ENCODE results near the gene ARID1A. TPM values are rescaled to one million over a fixed set of nuclear protein-coding genes. Genes with fewer than 3 reads are reported as not detected.

ARID1A gene
- polyA plus RNA-seq, 2 of the 4 experiments (the other 2 are of a cell fraction), result 17.4 to 21.4 TPM

DNA sequence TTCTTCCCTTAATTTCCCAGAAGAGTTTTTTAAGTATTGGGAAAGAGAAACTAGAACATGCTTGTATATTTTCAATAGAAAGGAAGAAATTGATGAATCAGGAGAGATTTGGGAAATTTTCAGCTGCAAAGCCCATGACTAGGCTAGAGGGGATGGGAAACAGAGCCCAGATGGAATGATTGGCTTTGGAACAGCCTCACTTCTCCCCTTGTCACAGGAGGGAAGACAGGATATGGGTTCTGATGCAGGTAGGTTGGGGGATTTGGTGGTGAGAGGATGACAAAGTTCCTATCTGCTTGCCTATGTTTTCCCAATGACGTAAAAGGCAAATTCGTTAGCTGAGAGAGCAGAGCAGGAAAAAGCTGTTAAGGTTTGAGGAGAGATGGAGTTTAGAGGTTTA, 31.0 kb upstream of the ARID1A start:
- DNase-seq (ENCODE audit: low read depth in 1 of 2, low spot score in 1 of 2) (no peak), FAIRE-seq (no peak), ATAC-seq (no peak)
- Histone ChIP-seq H3K4me1 (no peaks in the 10 kb centered on the region), H3K9me3 (no peaks in the 10 kb centered on the region), H3K4me2 (no peak overlapping the region), H3K27ac (no peak overlapping the region), H3K4me3 (no peak overlapping the region)
- TF ChIP-seq CHD4 (IDR thresholded peaks at IDR 0.05; ENCODE audit: borderline replicate concordance) (no peak), NPAS2 (CRISPR knock-in tag; IDR thresholded peaks at IDR 0.05; ENCODE audit: borderline replicate concordance) (no peak), KDM5A (IDR thresholded peaks at IDR 0.05) (no peak), ESRRA (IDR thresholded peaks at IDR 0.05; ENCODE audit: borderline replicate concordance, low read length) (no peak), MAZ (IDR thresholded peaks at IDR 0.05; ENCODE audit: borderline replicate concordance, low read depth, low read length) (no peak), KDM1A (IDR thresholded peaks at IDR 0.05; ENCODE audit: low read depth) (no peak), RFX5 (IDR thresholded peaks at IDR 0.05) (no peak), JUNB (IDR thresholded peaks at IDR 0.05) (no peak), HOXA7 (CRISPR knock-in tag; IDR thresholded peaks at IDR 0.05) (no peak), SREBF2 (IDR thresholded peaks at IDR 0.05) (no peak), FOSL2 (IDR thresholded peaks at IDR 0.05) (no peak), FOSL2 (CRISPR knock-in tag; IDR thresholded peaks at IDR 0.05) (no peak), NR3C1 (IDR thresholded peaks at IDR 0.05) (no peak), PHF8 (IDR thresholded peaks at IDR 0.05; ENCODE audit: borderline replicate concordance, low read depth) (no peak)
- TF ChIP-seq, protein P1, sequence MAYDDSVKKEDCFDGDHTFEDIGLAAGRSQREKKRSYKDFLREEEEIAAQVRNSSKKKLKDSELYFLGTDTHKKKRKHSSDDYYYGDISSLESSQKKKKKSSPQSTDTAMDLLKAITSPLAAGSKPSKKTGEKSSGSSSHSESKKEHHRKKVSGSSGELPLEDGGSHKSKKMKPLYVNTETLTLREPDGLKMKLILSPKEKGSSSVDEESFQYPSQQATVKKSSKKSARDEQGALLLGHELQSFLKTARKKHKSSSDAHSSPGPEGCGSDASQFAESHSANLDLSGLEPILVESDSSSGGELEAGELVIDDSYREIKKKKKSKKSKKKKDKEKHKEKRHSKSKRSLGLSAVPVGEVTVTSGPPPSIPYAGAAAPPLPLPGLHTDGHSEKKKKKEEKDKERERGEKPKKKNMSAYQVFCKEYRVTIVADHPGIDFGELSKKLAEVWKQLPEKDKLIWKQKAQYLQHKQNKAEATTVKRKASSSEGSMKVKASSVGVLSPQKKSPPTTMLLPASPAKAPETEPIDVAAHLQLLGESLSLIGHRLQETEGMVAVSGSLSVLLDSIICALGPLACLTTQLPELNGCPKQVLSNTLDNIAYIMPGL (CRISPR knock-in tag; IDR thresholded peaks at IDR 0.05; ENCODE audit: borderline replicate concordance), result no peak
- TF ChIP-seq, protein P2, sequence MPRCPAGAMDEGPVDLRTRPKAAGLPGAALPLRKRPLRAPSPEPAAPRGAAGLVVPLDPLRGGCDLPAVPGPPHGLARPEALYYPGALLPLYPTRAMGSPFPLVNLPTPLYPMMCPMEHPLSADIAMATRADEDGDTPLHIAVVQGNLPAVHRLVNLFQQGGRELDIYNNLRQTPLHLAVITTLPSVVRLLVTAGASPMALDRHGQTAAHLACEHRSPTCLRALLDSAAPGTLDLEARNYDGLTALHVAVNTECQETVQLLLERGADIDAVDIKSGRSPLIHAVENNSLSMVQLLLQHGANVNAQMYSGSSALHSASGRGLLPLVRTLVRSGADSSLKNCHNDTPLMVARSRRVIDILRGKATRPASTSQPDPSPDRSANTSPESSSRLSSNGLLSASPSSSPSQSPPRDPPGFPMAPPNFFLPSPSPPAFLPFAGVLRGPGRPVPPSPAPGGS (IDR thresholded peaks at IDR 0.05), result no peak
- TF ChIP-seq, protein P3, sequence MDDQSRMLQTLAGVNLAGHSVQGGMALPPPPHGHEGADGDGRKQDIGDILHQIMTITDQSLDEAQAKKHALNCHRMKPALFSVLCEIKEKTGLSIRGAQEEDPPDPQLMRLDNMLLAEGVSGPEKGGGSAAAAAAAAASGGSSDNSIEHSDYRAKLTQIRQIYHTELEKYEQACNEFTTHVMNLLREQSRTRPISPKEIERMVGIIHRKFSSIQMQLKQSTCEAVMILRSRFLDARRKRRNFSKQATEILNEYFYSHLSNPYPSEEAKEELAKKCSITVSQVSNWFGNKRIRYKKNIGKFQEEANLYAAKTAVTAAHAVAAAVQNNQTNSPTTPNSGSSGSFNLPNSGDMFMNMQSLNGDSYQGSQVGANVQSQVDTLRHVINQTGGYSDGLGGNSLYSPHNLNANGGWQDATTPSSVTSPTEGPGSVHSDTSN (IDR thresholded peaks at IDR 0.05), result no peak
- TF ChIP-seq, protein P4, sequence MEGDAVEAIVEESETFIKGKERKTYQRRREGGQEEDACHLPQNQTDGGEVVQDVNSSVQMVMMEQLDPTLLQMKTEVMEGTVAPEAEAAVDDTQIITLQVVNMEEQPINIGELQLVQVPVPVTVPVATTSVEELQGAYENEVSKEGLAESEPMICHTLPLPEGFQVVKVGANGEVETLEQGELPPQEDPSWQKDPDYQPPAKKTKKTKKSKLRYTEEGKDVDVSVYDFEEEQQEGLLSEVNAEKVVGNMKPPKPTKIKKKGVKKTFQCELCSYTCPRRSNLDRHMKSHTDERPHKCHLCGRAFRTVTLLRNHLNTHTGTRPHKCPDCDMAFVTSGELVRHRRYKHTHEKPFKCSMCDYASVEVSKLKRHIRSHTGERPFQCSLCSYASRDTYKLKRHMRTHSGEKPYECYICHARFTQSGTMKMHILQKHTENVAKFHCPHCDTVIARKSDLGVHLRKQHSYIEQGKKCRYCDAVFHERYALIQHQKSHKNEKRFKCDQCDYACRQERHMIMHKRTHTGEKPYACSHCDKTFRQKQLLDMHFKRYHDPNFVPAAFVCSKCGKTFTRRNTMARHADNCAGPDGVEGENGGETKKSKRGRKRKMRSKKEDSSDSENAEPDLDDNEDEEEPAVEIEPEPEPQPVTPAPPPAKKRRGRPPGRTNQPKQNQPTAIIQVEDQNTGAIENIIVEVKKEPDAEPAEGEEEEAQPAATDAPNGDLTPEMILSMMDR (IDR thresholded peaks at IDR 0.05), result no peak
- TF ChIP-seq, protein P5, sequence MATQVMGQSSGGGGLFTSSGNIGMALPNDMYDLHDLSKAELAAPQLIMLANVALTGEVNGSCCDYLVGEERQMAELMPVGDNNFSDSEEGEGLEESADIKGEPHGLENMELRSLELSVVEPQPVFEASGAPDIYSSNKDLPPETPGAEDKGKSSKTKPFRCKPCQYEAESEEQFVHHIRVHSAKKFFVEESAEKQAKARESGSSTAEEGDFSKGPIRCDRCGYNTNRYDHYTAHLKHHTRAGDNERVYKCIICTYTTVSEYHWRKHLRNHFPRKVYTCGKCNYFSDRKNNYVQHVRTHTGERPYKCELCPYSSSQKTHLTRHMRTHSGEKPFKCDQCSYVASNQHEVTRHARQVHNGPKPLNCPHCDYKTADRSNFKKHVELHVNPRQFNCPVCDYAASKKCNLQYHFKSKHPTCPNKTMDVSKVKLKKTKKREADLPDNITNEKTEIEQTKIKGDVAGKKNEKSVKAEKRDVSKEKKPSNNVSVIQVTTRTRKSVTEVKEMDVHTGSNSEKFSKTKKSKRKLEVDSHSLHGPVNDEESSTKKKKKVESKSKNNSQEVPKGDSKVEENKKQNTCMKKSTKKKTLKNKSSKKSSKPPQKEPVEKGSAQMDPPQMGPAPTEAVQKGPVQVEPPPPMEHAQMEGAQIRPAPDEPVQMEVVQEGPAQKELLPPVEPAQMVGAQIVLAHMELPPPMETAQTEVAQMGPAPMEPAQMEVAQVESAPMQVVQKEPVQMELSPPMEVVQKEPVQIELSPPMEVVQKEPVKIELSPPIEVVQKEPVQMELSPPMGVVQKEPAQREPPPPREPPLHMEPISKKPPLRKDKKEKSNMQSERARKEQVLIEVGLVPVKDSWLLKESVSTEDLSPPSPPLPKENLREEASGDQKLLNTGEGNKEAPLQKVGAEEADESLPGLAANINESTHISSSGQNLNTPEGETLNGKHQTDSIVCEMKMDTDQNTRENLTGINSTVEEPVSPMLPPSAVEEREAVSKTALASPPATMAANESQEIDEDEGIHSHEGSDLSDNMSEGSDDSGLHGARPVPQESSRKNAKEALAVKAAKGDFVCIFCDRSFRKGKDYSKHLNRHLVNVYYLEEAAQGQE (IDR thresholded peaks at IDR 0.05), result no peak
- CTCF ChIA-PET, result interaction anchor here (1.2 to 4.4 kb wide), 3 partner anchors 12 to 62 kb away, joined by 4 to 19 read pairs (median 5); no protein-coding TSS in a partner anchor
- POLR2A ChIA-PET, result no interaction called here
- WGBS (ENCODE audit: missing lambda C conversion rate), result 81% methylated on average over 2 of the region's 2 CpGs
